OCI-LY7 (cell line): ENCODE results near the gene OR52N4. TPM values are rescaled to one million over a fixed set of nuclear protein-coding genes. Genes with fewer than 3 reads are reported as not detected.

Source experiments
- BruUV-seq: library from RNA; stranded (reverse); fragments of 400-500 nt; replicated peaks from 2 replicates; lab custom pipeline; 2021; lab: Mats Ljungman, UMichigan
- CTCF ChIA-PET: fragments of 300-600 bp; sonication (Branson Sonifier 250); formaldehyde crosslinking; loops from one replicate; lab custom pipeline; 2022; ENCODE audit warnings: antibody characterized with exemption; ENCODE audit not compliant: unreplicated experiment; lab: Charles Lee
- POLR2A ChIA-PET: fragments of 300-600 bp; sonication (Branson Sonifier 250); formaldehyde crosslinking; loops from one replicate; lab custom pipeline; 2022; ENCODE audit warnings: antibody characterized with exemption; lab: Charles Lee
- DNase-seq: peaks from one replicate; pipeline ENCODE4 v3.0.0-alpha.2; 2015; ENCODE audit warnings: low spot score
- H2AFZ ChIP-seq: fragments of 200-600 bp; sonication (generic), shearing (Covaris generic); 2 replicates; pipeline ENCODE4 v1.6.1; 2014; ENCODE audit warnings: mild to moderate bottlenecking, antibody characterized with exemption, low read length, moderate library complexity
- H3K27ac ChIP-seq: fragments of 200-600 bp; sonication (generic); 2 replicates; pipeline ENCODE4 v1.5.1; 2014; ENCODE audit warnings: mixed run types, low read depth, mild to moderate bottlenecking, moderate library complexity, low read length, inconsistent platforms; ENCODE audit not compliant: poor library complexity, severe bottlenecking
- H3K36me3 ChIP-seq: fragments of 200-600 bp; sonication (generic); 2 replicates; pipeline ENCODE4 v1.6.1; 2014; ENCODE audit warnings: mild to moderate bottlenecking, antibody characterized with exemption, low read length, moderate library complexity, mixed read lengths; ENCODE audit not compliant: insufficient read depth
- H3K4me1 ChIP-seq: fragments of 200-600 bp; sonication (generic); 2 replicates; pipeline ENCODE4 v1.5.1; 2014; ENCODE audit warnings: mild to moderate bottlenecking, low read length; ENCODE audit not compliant: insufficient read depth, poor library complexity, severe bottlenecking
- H3K4me2 ChIP-seq: fragments of 200-600 bp; sonication (generic); 2 replicates; pipeline ENCODE4 v1.6.1; 2014; ENCODE audit warnings: mild to moderate bottlenecking, low read length
- H3K4me3 ChIP-seq: fragments of 200-600 bp; sonication (generic); 2 replicates; pipeline ENCODE4 v1.5.1; 2014; ENCODE audit warnings: mild to moderate bottlenecking, low read depth, low read length; ENCODE audit not compliant: poor library complexity, severe bottlenecking
- H3K79me2 ChIP-seq: fragments of 200-600 bp; sonication (generic); 2 replicates; pipeline ENCODE4 v1.6.1; 2016; ENCODE audit warnings: low read depth, mild to moderate bottlenecking, low read length, moderate library complexity, mixed read lengths; ENCODE audit not compliant: insufficient read depth
- H3K9me2 ChIP-seq: fragments of 200-600 bp; sonication (generic); 2 replicates; pipeline ENCODE4 v1.6.1; 2016; ENCODE audit warnings: mild to moderate bottlenecking, low read length, mixed read lengths; ENCODE audit not compliant: insufficient read depth
- H3K9me3 ChIP-seq: fragments of 200-600 bp; sonication (generic); 2 replicates; pipeline ENCODE4 v1.6.1; 2014; ENCODE audit warnings: mild to moderate bottlenecking, mixed run types, low read length, mixed read lengths
- H4K20me1 ChIP-seq: fragments of 200-600 bp; sonication (generic); 2 replicates; pipeline ENCODE4 v1.6.1; 2014; ENCODE audit warnings: mild to moderate bottlenecking, antibody characterized with exemption, low read length, moderate library complexity, mixed read lengths; ENCODE audit not compliant: insufficient read depth
- EZH2phosphoT487 ChIP-seq: fragments of 200-600 bp; sonication (generic); IDR thresholded peaks from 2 replicates; pipeline ENCODE4 v1.6.1; 2018; ENCODE audit warnings: low read depth, borderline replicate concordance, mild to moderate bottlenecking, mixed run types, antibody characterized with exemption, low read length, moderate library complexity, mixed read lengths
- intact Hi-C: fragments of 100-400 bp; cut with micrococcal nuclease; formaldehyde crosslinking; loops from one replicate; pipeline ENCODE4 v1.10.0; 2022; ENCODE audit not compliant: unreplicated experiment
- total RNA-seq, 2 experiments: library from RNA; depleted of rRNA in 1 of 2; stranded (reverse); fragments of >200 nt in 1 of 2; shearing (Covaris generic) in 1 of 2; gene quantifications; 2 replicates each; pipeline ENCODE4 v1.2.3, GENCODE V29; 2014 to 2022
- TF ChIP-seq, protein P1 (sequence below): fragments of 200-600 bp; sonication (generic); conservative IDR thresholded peaks from 2 replicates; pipeline ENCODE4 v1.5.1; 2014; ENCODE audit warnings: mild to moderate bottlenecking, antibody characterized with exemption, low read length, moderate library complexity, mixed read lengths

OR52N4 gene
- total RNA-seq, 2 experiments from 2014 or later: not detected

DNA sequence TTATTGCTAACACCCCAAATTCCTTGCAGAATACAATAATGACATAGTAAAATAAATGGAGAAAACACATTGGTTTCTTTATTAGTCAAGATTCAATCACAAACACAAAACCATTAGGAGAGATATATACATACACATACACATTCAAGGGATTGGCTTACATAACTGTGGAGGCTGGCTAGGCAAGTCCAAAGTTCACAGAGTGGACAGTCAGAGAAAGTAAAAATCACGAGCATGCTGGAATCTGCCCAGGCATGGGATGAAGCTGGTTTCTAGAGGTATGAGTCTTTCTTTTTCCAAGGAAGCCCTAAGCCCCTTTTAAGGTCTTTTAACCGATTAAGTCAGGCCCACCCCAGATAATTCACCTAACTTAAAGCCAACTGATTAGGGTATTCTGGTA is 31.4 kb upstream of the OR52N4 start:
- no peaks in the 10 kb centered on the region for H3K4me1 ChIP-seq
- CTCF ChIA-PET: no interaction called here
- no peak overlapping the region for H3K27ac ChIP-seq
- H3K4me2 ChIP-seq: no peak overlapping the region
- POLR2A ChIA-PET: no interaction called here
- no peak overlapping the region for H3K4me3 ChIP-seq
- H4K20me1 ChIP-seq: no peaks in the 10 kb centered on the region
- no peaks in the 10 kb centered on the region; the same call in 1 of the 2 replicates for H3K9me2 ChIP-seq
- intact Hi-C loops: no loop called here
- no peaks in the 10 kb centered on the region for H3K36me3 ChIP-seq
- no peak for DNase-seq
- H2AFZ ChIP-seq: no peak overlapping the region
- no peaks in the 10 kb centered on the region for H3K79me2 ChIP-seq
- H3K9me3 ChIP-seq: no peaks in the 10 kb centered on the region
- no TSS peak for BruUV-seq
- no peak for TF ChIP-seq EZH2phosphoT487
- TF ChIP-seq, protein P1, sequence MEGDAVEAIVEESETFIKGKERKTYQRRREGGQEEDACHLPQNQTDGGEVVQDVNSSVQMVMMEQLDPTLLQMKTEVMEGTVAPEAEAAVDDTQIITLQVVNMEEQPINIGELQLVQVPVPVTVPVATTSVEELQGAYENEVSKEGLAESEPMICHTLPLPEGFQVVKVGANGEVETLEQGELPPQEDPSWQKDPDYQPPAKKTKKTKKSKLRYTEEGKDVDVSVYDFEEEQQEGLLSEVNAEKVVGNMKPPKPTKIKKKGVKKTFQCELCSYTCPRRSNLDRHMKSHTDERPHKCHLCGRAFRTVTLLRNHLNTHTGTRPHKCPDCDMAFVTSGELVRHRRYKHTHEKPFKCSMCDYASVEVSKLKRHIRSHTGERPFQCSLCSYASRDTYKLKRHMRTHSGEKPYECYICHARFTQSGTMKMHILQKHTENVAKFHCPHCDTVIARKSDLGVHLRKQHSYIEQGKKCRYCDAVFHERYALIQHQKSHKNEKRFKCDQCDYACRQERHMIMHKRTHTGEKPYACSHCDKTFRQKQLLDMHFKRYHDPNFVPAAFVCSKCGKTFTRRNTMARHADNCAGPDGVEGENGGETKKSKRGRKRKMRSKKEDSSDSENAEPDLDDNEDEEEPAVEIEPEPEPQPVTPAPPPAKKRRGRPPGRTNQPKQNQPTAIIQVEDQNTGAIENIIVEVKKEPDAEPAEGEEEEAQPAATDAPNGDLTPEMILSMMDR: no peak

DNA sequence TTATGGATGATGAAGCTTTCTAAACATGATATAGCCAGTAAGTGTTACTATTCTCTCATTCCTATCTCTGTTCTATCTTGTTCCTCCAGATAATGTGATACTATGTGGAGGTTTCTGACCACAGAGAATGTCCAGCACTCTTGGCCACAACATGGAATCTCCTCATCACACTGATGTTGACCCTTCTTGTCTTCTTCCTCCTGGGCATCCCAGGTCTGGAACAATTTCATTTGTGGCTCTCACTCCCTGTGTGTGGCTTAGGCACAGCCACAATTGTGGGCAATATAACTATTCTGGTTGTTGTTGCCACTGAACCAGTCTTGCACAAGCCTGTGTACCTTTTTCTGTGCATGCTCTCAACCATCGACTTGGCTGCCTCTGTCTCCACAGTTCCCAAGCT is 27.7 kb upstream of the OR52N4 start:
- CTCF ChIA-PET: no interaction called here

DNA sequence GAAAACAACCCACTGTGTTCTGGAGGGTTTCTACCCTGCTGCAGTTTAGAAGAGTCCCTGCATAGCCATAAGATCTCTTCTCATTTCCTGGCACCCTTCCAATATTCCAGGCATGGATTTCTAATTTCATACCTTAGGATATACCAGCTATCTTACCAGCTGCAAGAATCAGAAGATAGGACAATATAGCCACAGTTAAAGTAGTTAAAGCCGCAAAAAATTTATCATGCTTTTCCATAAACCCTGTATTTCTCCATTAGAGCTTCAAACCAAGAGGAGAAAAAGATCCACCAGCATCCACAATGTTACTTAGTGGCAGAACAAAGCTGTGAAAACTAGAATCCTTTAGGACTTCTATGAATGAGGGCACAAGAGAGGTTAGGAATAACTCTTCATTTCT is 26.4 kb upstream of the OR52N4 start:
- H3K9me3 ChIP-seq: no peaks in the 10 kb centered on the region
- no peaks in the 10 kb centered on the region for H3K79me2 ChIP-seq
- H3K4me1 ChIP-seq: no peaks in the 10 kb centered on the region
- ChIA-PET POLR2A (interaction anchor here (1.0 kb wide), 1 partner anchor 452 kb away, joined by 5 read pairs; no protein-coding TSS in a partner anchor), CTCF (no interaction called here)
- no peaks in the 10 kb centered on the region for H3K9me2 ChIP-seq
- no peaks in the 10 kb centered on the region for H4K20me1 ChIP-seq
- intact Hi-C loops: no loop called here
- no peak overlapping the region for H3K4me3 ChIP-seq
- no peak overlapping the region for H2AFZ ChIP-seq
- DNase-seq: no peak
- TF ChIP-seq, protein P1: no peak
- no peak for TF ChIP-seq EZH2phosphoT487
- no peak overlapping the region for H3K27ac ChIP-seq
- no TSS peak for BruUV-seq
- no peaks in the 10 kb centered on the region for H3K36me3 ChIP-seq
- H3K4me2 ChIP-seq: no peak overlapping the region

More for the DNA sequence above, 27.7 kb upstream of the OR52N4 start:
- Histone ChIP-seq H3K4me1 (no peaks in the 10 kb centered on the region), H3K9me2 (no peaks in the 10 kb centered on the region), H3K27ac (no peak overlapping the region), H4K20me1 (no peaks in the 10 kb centered on the region), H2AFZ (no peak overlapping the region), H3K4me3 (no peak overlapping the region), H3K79me2 (no peaks in the 10 kb centered on the region), H3K9me3 (no peaks in the 10 kb centered on the region), H3K36me3 (no peaks in the 10 kb centered on the region), H3K4me2 (no peak overlapping the region)
- intact Hi-C loops: no loop called here
- BruUV-seq: no TSS peak
- TF ChIP-seq, protein P1: no peak
- no peak for TF ChIP-seq EZH2phosphoT487
- DNase-seq: no peak
- POLR2A ChIA-PET: no interaction called here
